GM20000 (cell line): ENCODE results near the gene LGALS3.

Source experiments
- DNase-seq: peaks from one replicate; pipeline ENCODE4 v3.0.0; 2012; ENCODE audit warnings: low spot score
- CTCF ChIP-seq: IDR thresholded peaks from 2 replicates; pipeline ENCODE4 v1.5.1; 2012; ENCODE audit warnings: mild to moderate bottlenecking, control low read depth; ENCODE audit errors: extremely low read depth, missing control alignments

The LGALS3 gene

GRCh38 chr14:55192054-55192621, 63.1 kb downstream of the LGALS3 start:
- DNase-seq: no peak
- TF ChIP-seq CTCF: no peak

GRCh38 chr14:55194656-55195355, 65.8 kb downstream of the LGALS3 start:
- no peak for TF ChIP-seq CTCF
- no peak for DNase-seq
